GM18909 (cell line): ENCODE results near the gene COL1A1.

Experiments used
- ATAC-seq: cut with Tn5 transposase; IDR thresholded peaks from one replicate; pipeline ENCODE4 v1.9.1; 2021; ENCODE audit warnings: mild to moderate bottlenecking; ENCODE audit not compliant: unreplicated experiment, poor library complexity

The COL1A1 gene

DNA sequence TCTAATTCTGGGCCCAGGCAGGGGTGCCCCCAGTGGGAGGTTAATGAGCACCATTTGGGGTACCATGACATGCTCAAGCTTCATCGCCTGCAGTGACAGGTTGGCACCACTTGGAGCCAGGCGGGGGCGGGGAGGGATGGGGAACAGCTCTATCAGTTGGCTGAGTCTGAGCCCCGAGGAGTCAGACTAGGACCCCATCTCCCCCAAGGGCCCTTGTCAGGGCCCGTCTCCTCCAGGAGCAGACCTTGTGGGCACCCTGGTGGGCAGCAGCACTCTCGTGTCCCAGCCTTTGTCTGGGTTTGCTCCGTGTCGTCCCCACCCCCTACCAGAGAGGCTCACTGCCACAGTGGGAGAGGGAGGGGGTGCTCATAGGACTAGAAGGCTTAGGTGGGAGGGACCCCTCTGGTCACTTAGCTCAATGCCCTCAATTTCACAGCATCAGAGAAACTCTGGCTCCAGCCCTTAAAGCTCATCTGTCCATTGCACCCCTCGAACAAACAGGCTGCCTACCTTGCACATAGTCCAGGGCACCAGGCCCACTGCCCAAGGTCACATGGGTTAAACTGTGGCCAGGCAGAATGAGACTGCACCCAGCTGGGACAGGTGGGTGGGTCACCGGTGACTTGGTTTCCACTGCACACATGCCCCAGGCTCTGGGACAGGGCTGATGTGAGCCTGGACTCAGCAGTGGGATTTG, 55.1 kb downstream of the COL1A1 start:
- ATAC-seq: no peak

DNA sequence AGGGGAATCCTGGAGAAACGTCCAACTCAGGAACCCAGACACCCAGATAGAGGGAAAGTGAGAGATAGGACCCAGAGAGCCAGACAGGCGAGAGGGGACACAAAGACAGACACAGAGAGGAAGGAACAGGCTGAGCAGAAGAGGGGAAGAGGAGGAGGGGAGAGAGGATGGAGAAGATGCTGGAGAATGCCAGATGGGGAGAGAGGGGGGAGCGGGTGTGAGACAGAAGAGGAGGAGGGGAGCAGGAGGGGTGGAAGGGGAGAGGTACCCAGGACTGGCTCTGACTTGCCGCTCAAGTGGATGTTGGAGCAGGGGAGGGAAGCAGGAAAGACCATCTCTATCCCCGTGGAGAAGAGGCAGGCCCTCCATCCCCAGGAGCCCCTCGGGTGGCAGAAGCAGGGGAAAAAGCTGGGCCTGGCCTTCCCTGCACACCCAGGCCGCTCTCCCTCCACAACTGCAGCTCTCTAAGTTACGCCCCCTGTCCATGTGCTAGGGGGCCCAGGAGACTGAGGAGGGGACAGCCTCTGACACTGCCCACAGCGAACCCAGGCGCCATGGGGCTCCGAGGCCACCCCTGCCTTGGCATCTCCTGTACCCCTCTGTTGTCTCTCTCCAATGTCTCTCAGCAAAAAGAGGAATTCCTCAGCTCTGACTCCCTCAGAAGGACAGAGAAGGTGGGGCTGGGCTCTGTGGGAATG, 55.8 kb downstream of the COL1A1 start:
- no peak for ATAC-seq

DNA sequence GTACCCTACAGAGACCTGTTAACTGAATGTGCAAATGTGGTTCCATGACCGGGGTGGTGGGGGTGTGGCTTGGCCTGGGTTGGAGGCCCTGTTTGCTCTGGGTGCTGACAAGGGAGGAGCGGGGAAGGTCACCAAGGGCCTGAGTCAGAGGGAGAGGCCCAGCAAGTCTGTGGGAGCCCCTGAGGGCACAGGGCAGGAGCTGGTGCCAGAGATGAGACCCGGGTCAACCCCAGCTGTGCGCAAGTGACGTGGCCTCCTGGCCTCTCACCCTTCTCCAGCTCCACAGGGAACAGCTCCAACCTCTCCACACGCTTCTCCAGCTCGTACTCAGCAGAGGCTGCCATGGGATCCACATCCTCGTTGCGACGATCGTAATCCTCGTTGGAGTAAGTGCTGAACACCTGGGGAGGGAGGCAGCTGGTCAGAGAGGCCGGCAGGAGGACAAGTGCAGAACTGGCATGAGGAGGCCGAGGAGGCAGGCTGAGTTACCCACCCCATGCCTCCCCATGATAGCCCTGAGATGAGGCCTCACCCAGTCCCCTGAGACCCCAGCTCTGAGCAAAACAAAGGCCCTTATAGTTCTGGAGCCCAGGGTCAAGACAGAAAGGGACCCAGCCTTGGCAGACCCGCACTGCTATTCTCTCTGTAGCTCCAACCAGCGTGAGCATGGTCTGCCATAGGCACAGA, 56.4 kb downstream of the COL1A1 start:
- ATAC-seq: no peak

DNA sequence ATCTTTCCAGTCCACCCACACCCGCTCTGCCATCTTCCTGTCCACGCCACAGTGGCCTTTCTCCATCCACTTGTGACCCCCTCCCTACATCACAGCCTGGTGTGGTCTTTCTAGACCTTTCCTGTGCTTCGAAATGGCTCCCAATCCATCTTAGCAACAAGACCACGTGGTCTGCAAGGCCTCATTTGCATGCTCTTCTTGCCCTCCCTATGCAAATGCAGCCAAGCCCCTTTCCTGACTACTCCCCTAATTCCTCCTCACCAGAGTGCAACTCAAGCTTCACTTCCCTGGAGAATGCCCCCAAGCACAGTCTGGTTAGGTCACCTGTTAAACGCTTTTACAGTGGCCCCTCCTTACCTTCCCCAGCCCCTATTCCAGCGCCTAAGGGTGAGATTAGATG, 57.1 kb downstream of the COL1A1 start:
- ATAC-seq: no peak

DNA sequence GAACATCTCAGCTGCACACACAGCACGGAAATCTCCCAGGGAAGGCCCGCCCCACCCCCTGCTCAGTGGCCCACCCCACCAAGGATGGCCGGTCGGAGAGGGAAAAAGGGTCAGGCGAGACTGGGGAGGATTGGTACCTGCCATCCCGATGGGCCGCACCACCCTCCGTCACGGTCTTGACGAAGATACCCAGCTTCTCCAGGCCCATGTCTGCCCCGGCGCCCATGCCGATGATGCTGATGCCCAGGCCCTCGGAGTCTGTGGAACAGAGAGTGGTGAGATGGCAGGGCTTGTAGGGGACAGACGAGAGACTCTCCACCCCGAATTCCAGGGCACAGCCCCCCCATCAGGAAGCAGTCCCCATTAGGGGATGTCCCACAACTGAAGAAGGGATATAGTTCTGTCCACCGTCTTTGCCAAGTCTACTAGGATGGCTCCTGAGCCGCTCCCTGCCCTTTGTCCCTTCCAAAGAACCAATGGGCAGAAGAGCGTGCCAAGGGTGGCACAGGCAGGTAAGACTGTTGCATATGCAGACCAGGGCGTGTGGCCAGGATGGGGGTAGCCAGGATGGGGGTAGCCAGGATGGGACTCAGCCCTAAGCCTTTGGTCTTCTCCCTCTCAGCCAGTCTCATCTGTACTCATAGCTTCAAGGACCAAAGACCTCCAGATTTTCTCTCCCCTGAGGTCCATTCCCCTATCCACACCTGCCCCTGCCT, 57.8 kb downstream of the COL1A1 start:
- ATAC-seq: no peak

DNA sequence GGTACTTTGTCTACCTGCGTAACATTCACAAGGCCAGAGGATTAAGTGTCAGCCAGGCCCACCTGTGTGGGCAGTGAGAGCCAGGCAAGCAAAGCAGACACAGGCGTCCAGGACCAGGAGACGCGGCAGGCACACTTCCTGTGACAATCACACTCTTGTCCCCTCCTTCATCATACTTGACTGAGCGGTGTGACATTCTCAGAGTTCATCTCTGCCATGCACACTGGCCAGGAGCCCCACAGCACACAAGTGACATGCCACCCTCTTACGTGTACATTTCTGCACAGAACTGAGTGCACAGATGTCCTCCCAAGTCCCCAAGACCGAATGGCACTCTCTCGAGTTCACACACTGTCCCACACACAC, 59.7 kb downstream of the COL1A1 start:
- no peak for ATAC-seq

DNA sequence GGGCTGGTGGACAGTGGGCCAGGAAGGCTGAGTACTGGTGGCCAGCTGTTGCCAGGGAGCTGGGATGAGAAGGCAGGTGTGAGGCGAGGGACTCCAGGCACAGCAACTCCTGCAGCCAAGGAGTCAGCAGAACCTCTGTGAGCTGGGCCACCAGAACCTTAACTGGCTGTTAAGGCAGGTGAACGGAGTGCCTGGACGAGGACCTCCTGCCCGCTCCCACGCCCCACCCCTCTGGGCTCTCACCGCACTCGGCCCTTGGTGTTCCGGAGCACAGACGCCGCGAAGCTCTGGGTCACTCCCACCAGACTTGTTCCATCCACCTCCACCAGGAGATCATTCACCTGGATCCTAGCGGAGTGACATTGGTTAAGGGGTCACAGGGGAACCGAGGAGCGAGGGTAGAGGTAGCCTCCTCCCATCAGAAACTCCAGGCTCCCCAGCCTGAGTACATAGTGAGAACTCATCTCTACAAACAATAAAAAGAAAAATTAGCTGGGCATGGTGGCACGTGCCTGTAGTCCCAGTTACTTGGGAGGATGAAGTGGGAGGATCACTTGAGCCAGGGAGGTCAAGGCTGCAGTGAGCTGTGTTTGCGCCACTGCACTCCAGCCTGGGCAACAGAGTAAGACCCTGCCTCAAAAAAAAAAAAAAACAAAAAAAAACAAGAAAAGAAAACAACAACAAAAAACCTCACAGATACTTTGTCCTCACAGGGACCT, 60.2 kb downstream of the COL1A1 start:
- no peak for ATAC-seq

DNA sequence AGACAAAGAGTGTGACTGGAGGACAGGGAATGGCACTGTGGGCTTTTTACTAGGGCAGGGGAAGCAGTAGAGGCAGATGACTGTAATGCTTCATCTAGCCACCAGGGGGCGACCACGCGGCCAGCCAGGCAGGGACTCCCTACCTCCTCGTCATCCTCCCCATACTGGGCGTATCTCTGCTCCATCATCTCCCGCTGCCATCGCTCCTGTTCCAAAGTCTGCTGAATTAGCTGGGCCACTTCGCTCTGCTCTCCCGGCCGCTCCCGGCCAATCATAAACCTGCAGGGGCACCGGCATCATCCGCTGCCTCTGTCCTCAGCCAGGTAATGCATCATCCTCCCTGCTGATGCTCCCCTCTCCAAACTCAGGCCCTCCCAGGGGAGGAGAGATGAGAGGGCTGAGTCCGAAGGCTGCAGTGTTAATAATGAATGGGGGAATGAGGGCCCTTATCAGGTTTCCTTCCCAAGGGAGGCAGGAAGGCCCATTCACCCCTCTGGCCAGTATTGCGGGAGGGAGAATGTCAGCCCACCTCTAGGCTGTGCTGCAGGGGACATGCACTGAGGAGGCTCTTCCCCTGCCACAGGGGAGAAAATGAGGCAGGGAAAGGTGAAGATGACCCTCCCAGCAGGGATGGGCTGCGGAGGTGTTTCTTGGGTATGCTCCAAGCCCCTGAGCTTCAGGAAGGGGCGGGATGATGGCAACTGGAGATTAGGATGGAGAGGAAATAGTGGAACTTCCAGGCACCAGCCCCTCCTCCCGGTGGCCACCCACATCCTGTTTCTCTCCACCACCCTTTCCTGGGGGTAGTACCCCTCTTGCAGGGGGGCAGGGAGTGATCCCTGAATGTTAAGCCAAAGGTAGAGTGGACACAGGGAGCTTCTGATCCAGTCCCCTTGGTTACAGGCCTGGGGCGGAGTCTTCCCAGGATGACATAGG, 61.2 kb downstream of the COL1A1 start:
- ATAC-seq: peak; percentile 68

DNA sequence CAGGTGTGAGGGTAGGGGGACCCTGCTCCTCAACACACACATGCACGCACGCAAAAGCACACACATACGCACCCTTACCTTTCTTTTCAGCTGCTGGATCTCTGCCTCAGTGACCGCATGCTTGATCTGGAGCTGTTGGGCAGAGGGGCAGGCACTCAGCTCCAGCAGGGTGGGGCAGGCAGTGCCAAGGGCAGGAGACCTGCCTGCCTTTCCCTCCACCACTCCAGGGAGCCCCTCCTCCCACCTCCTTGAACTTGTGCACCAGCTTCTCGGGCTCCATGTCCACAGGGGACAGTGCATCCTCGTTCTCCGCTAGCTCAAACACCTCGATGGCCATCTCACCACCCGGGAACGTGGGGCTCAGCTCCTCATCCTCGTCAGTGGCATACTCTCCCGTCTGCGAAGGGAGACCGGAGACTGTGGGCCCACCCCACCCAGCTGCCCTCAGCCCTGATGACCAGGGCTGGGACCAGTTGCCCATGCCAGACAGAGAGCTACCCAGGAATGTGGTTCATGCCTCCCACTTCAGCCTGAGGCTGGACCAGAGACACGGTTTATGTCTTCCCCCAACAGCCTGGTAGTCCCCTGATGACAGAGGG, 62.1 kb downstream of the COL1A1 start:
- ATAC-seq: no peak

DNA sequence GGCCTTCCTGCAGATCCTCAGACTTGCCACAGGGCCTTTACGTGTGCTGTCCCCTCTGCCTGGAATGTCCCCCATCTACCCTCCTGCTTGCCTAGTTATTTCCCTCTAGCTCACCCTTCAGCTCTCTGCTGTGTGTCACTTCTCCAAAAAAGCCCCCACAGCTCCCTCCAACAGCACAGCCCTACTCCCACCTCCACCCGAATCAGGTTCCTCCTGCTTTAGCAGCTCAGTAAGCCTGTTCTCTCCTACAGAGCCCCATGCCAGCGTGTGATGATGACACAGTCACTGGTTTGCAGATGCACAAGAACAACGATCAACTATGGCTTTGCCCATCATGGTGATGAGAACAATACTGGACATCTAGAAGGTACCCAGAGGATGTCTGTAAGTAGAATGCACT, 64.4 kb downstream of the COL1A1 start:
- ATAC-seq: no peak

DNA sequence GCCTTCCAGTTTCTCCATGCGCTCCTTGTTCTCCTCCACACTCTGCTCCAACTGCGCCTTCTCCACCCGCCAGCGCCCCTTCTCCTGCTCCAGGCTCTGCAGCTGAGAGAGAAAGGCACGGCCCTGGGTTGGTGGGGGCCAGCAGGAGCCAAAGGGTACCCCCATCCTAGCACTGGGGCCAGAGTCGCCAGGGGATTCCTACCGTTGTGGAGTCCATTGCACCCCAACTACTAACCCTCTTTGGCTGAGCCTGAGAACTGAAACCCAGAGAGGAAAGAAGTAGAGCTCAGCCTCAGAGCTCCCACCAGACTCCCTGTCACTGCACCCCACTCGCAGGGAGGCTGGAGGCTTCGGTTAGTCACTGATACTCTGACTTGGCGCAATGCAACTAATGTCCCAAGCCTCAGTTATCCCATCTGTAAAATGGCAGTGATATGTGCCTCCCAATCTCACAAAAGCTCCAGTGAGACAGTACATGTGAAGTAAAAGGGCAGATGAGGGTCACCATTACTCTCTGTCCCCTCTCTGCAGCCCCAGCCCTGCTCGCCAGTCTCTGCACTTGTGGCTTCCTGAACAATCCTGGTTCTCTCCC, 65.2 kb downstream of the COL1A1 start:
- no peak for ATAC-seq

DNA sequence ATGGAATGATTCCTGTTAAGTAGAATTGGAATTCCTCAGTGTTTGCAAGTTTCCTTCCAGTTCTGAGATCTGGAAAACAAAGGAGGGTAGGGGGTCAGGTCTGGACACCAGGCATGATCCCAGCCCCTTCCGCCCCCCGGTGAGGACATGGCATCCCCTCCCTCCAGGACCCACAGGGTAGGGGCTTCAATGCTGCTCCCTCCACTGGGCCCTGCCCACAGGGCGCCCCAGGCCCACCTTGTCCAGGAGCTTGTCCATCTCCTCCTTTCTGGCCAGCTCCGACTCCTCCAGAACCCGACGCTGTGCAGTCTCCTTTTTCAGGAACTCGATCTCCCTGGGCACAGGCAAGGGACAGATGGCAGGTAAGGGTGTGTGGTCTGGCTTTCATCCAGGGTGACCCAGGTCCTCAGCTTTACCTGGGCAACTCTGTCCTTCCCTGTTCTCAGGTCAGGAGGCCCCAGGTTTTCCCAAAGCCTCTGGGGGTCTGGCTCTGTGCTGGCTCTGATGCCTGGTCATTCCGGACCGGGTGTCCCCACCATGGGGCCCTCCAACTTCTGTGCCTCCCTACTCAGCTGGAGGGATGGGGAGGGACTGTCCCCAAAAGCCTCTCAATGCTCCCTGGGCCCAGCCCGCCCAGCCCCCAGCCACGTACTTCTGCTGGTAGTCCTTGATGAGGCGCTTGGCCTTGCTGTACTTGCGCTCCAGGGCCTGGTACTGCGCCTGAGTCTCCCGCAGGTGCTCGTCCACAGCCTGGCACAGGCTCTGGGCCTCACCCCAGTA, 65.9 kb downstream of the COL1A1 start:
- ATAC-seq: no peak

DNA sequence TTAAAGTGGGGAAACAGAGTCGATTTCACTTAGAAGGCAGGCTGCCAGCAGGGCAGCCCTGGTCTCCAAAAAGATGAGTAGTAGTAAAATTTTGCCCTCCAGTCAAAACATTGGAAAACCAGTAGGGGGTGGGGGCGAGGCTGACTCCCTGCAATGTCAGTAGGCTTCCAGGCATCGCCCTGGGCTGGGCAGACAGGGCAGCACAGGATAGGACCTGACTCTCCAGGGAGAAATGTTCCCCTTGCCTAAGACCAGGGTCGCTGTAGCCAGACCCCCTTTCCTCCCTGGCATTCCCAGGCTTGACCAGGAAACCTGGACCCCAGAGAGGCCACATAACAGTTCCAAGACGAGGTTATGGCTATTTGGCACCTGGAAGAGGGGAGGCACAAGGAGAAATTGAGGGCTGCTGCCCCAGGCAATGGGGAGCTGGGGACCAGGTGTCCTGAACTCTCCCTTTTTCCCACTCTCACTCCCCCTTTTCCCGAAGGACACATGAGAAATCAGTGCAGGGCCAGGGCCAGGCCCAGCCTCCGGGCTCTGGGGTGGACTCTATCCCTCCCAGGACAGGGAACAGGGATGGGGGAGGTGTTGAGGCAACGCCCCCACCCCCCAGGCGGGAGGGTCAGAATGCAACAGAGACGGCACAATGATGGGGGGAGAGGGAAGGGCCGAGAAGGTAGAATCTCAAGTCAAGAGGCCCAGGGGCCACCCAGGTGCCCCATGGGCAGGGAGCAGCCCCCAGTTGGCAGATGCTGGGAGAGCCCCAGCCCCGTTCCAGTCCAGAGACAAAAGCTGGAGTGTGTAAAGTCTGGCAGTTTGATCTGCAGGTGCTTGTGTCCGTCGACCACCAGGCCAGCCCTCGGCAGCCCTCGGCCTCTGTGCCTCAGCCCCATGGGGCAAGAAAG, 67.0 kb downstream of the COL1A1 start:
- ATAC-seq: no peak

DNA sequence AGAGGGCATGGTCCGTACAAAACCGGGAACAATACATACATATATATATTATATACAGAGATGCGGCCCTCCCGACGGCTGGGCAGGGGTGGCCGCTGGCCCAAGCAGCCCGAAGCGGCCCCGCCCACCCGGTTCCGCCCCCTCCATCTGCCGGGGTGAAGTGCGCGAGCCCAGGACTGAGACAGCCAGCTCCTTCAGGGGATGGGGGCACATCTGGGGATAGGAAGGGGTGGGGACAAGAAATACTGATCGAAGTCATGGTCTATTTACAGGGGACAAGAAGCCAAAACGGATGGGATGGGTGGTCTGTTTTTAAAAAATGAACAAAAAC, 67.7 kb downstream of the COL1A1 start:
- ATAC-seq: no peak
